ENCODE data around the gene DSCAML1.

GRCh38 chr11:117815262-117815803 lies 18.3 kb upstream of the DSCAML1 start:
- TF ChIP-seq CTCF (IDR thresholded peaks at IDR 0.05) (no peak), POLR2A (IDR thresholded peaks at IDR 0.05) (no peak)
